Measurements from ENCODE around the gene FILIP1L. TPM values are rescaled to one million over a fixed set of nuclear protein-coding genes. Genes with fewer than 3 reads are reported as not detected.

FILIP1L gene
- total RNA-seq, 1 experiment from 2014 or later = 15.5 TPM

DNA sequence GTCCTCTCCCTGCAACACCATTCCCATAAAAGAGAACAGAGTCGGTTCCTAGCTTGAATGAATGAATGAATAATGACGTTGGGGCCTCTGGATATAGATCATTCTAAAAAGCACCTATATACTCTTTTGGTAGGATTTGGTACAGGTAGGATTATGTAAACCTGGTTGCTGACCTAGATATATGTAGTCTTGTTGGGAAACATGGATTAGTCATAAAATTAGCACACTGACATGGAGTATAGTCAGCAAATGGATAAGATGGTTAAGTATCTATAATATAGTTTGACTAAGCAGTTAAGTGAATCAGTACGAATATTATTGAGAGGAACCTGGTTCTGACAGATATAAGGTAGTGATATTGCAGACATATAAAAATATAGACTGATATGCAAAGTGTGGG lies 142.5 kb downstream of the FILIP1L start:
- no peaks in the 10 kb centered on the region for H3K36me3 ChIP-seq (ENCODE audit: control insufficient read depth, insufficient read depth, low read length)
- Mint-ChIP-seq H3K27me3 (ENCODE audit: insufficient read depth, unreplicated experiment) (no peaks in the 10 kb centered on the region), H3K9me3 (ENCODE audit: unreplicated experiment) (peaks cover 18% of the 10 kb centered on the region), H3K27ac (ENCODE audit: unreplicated experiment) (no peak overlapping the region), H3K36me3 (ENCODE audit: insufficient read depth, unreplicated experiment) (no peaks in the 10 kb centered on the region), H3K4me3 (ENCODE audit: unreplicated experiment) (no peak overlapping the region), H3K4me1 (ENCODE audit: low read depth, unreplicated experiment) (peaks cover 35% of the 10 kb centered on the region)
- H3K4me3 ChIP-seq (ENCODE audit: low read depth, low read length) = no peak overlapping the region
- H3K4me1 ChIP-seq = no peaks in the 10 kb centered on the region; the same call in 1 of the 2 replicates
- no peak for DNase-seq
- H3K9me3 ChIP-seq = no peaks in the 10 kb centered on the region
- CTCF ChIA-PET = no interaction called here
- H3K27me3 ChIP-seq (replicated peaks; ENCODE audit: control insufficient read depth, insufficient read depth, low read length) = no peaks in the 10 kb centered on the region
- TF ChIP-seq CTCF (IDR thresholded peaks at IDR 0.05; ENCODE audit: insufficient read depth in 1 of 2, low read depth in 1 of 2, low read length in 1 of 2, severe bottlenecking in 1 of 2, unreplicated experiment in 1 of 2) = no peak
- no TSS peak for BruUV-seq (replicated peaks)
- intact Hi-C loops (cut with micrococcal nuclease; ENCODE audit: unreplicated experiment) = no loop called here
- POLR2A ChIA-PET = no interaction called here

GRCh38 chr3:99970198-99970597 lies 144.1 kb downstream of the FILIP1L start:
- Mint-ChIP-seq H3K4me1 (ENCODE audit: low read depth, unreplicated experiment) (peaks cover 32% of the 10 kb centered on the region), H3K27ac (ENCODE audit: unreplicated experiment) (no peak overlapping the region), H3K27me3 (ENCODE audit: insufficient read depth, unreplicated experiment) (no peaks in the 10 kb centered on the region), H3K36me3 (ENCODE audit: insufficient read depth, unreplicated experiment) (no peaks in the 10 kb centered on the region), H3K9me3 (ENCODE audit: unreplicated experiment) (peaks cover 18% of the 10 kb centered on the region), H3K4me3 (ENCODE audit: unreplicated experiment) (no peak overlapping the region)
- CTCF ChIA-PET = no interaction called here
- TF ChIP-seq CTCF (IDR thresholded peaks at IDR 0.05; ENCODE audit: insufficient read depth in 1 of 2, low read depth in 1 of 2, low read length in 1 of 2, severe bottlenecking in 1 of 2, unreplicated experiment in 1 of 2) = no peak
- Histone ChIP-seq H3K36me3 (ENCODE audit: control insufficient read depth, insufficient read depth, low read length) (no peaks in the 10 kb centered on the region), H3K27me3 (replicated peaks; ENCODE audit: control insufficient read depth, insufficient read depth, low read length) (no peaks in the 10 kb centered on the region), H3K4me3 (ENCODE audit: low read depth, low read length) (no peak overlapping the region), H3K4me1 (peaks cover 8% of the 10 kb centered on the region), H3K9me3 (no peaks in the 10 kb centered on the region)
- POLR2A ChIA-PET = no interaction called here
- intact Hi-C loops (cut with micrococcal nuclease; ENCODE audit: unreplicated experiment) = no loop called here
- DNase-seq = no peak
- BruUV-seq (replicated peaks) = no TSS peak

- no peaks in the 10 kb centered on the region for H3K36me3 Mint-ChIP-seq (ENCODE audit: insufficient read depth, unreplicated experiment)
- H3K9me3 Mint-ChIP-seq (ENCODE audit: unreplicated experiment) = peaks cover 18% of the 10 kb centered on the region
- H3K27me3 Mint-ChIP-seq (ENCODE audit: insufficient read depth, unreplicated experiment) = no peaks in the 10 kb centered on the region
- CTCF ChIA-PET = no interaction called here
- TF ChIP-seq CTCF (IDR thresholded peaks at IDR 0.05; ENCODE audit: insufficient read depth in 1 of 2, low read depth in 1 of 2, low read length in 1 of 2, severe bottlenecking in 1 of 2, unreplicated experiment in 1 of 2) = no peak
- H3K4me1 Mint-ChIP-seq (ENCODE audit: low read depth, unreplicated experiment) = peaks cover 35% of the 10 kb centered on the region
- no TSS peak for BruUV-seq (replicated peaks)
- H3K27ac Mint-ChIP-seq (ENCODE audit: unreplicated experiment) = no peak overlapping the region
- no peak for DNase-seq
- no peaks in the 10 kb centered on the region for H3K9me3 ChIP-seq
- no peaks in the 10 kb centered on the region for H3K27me3 ChIP-seq (replicated peaks; ENCODE audit: control insufficient read depth, insufficient read depth, low read length)
- POLR2A ChIA-PET = no interaction called here
- peaks cover 18% of the 10 kb centered on the region for H3K4me1 ChIP-seq
- H3K4me3 Mint-ChIP-seq (ENCODE audit: unreplicated experiment) = no peak overlapping the region
- H3K4me3 ChIP-seq (ENCODE audit: low read depth, low read length) = no peak overlapping the region
- no peaks in the 10 kb centered on the region for H3K36me3 ChIP-seq (ENCODE audit: control insufficient read depth, insufficient read depth, low read length)
- intact Hi-C loops (cut with micrococcal nuclease; ENCODE audit: unreplicated experiment) = loop anchor here (5.0 kb wide), 1 partner anchor 63 kb away; no protein-coding TSS in a partner anchor
These were observed 145.2 kb downstream of the FILIP1L start for GRCh38 chr3:99969136-99969535.
